B cell (primary cell): ENCODE results near the gene TBC1D1. TPM values are rescaled to one million over a fixed set of nuclear protein-coding genes. Genes with fewer than 3 reads are reported as not detected.

Source experiments
- ATAC-seq: fragments of 200-7000 bp; cut with Tn5 transposase; one replicate; pipeline ENCODE4 v1.10.0; 2021; ENCODE audit warnings: low read depth, mild to moderate bottlenecking, moderate number of reproducible peaks, moderate library complexity
- CTCF ChIA-PET: fragments of 350-600 bp; sonication (Branson Sonifier 250); formaldehyde crosslinking; loops from one replicate; lab custom pipeline; 2021; ENCODE audit warnings: antibody characterized with exemption, inconsistent platforms; lab: Charles Lee
- POLR2A ChIA-PET: fragments of 350-600 bp; sonication (Branson Sonifier 250); formaldehyde crosslinking; loops from one replicate; lab custom pipeline; 2021; ENCODE audit warnings: antibody characterized with exemption; lab: Charles Lee
- DNase-seq: peaks from one replicate; pipeline ENCODE4 v3.0.0; 2013
- H2AFZ ChIP-seq: 2 replicates; pipeline ENCODE4 v1.6.1; 2012; ENCODE audit warnings: mild to moderate bottlenecking, low read depth, low read length; ENCODE audit not compliant: insufficient read depth, poor library complexity, severe bottlenecking
- H3K27ac ChIP-seq, 2 donors: 1 replicate in 1 of 2; 2 replicates in 1 of 2; pipeline ENCODE4 v1.5.1; 2012 to 2013; ENCODE audit warnings: low read length in 2 of 2, mild to moderate bottlenecking in 2 of 2, moderate library complexity in 1 of 2
- H3K27me3 ChIP-seq, 4 experiments: fragments of 200-600 bp in 1 of 4; sonication (generic) in 1 of 4; replicated peaks in 1 of 4; 1 replicate in 2 of 4; 2 replicates in 2 of 4; pipeline versions ENCODE4 v1.6.1 to v1.7.0; 2013 to 2016; ENCODE audit warnings: low read length in 3 of 4, mild to moderate bottlenecking in 2 of 4, mixed read lengths in 1 of 4, moderate library complexity in 1 of 4; ENCODE audit not compliant: insufficient read depth in 4 of 4, control insufficient read depth in 3 of 4; ENCODE audit errors: control extremely low read depth in 1 of 4
- H3K36me3 ChIP-seq, 2 experiments: replicated peaks in 1 of 2; 1 replicate in 1 of 2; 2 replicates in 1 of 2; pipeline versions ENCODE4 v1.6.1 to v1.7.1; 2013; ENCODE audit warnings: low read length in 1 of 2; ENCODE audit not compliant: insufficient read depth in 2 of 2, control insufficient read depth in 1 of 2; ENCODE audit errors: control extremely low read depth in 1 of 2, extremely low read depth in 1 of 2
- H3K4me1 ChIP-seq, 2 donors: fragments of 200-600 bp in 1 of 2; sonication (generic) in 1 of 2; 1 replicate in 1 of 2; 2 replicates in 1 of 2; pipeline versions ENCODE4 v1.5.1 to v1.6.1; 2013 to 2017; ENCODE audit warnings: low read length in 2 of 2; ENCODE audit not compliant: control insufficient read depth in 2 of 2, insufficient read depth in 2 of 2
- H3K4me2 ChIP-seq: replicated peaks from 2 replicates; pipeline ENCODE3; 2012; ENCODE audit warnings: mild to moderate bottlenecking, low read depth, low read length; ENCODE audit not compliant: poor library complexity, severe bottlenecking
- H3K4me3 ChIP-seq, 5 experiments: fragments of 200-600 bp in 1 of 5; sonication (generic) in 1 of 5; 1 replicate in 3 of 5; 2 replicates in 2 of 5; pipeline versions ENCODE4 v1.5.1 to v1.7.0; 2011 to 2016; ENCODE audit warnings: low read length in 4 of 5, mild to moderate bottlenecking in 4 of 5, low read depth in 2 of 5, control low read depth in 1 of 5, moderate library complexity in 1 of 5; ENCODE audit not compliant: insufficient read depth in 1 of 5; ENCODE audit errors: control extremely low read depth in 1 of 5, extremely low read depth in 1 of 5
- H3K79me2 ChIP-seq: fragments of 200-600 bp; sonication (generic); one replicate; pipeline ENCODE4 v1.6.0; 2016; ENCODE audit warnings: low read length; ENCODE audit not compliant: control insufficient read depth, insufficient read depth
- H3K9ac ChIP-seq: fragments of 200-600 bp; sonication (generic); 2 replicates; pipeline ENCODE4 v1.6.1; 2017; ENCODE audit warnings: mild to moderate bottlenecking, low read length, moderate library complexity
- H3K9me3 ChIP-seq, 3 donors: one replicate each; pipeline versions ENCODE4 v1.6.1 to v1.7.1; 2013; ENCODE audit warnings: low read length in 2 of 3; ENCODE audit not compliant: control insufficient read depth in 2 of 3, insufficient read depth in 1 of 3; ENCODE audit errors: control extremely low read depth in 1 of 3
- H4K20me1 ChIP-seq: 2 replicates; pipeline ENCODE4 v1.6.0; 2012; ENCODE audit warnings: mild to moderate bottlenecking, low read length; ENCODE audit not compliant: insufficient read depth, control insufficient read depth, poor library complexity, severe bottlenecking
- H3K27ac Mint-ChIP-seq: one replicate; pipeline ENCODE4 v1.8.0; 2021; ENCODE audit warnings: mixed read lengths
- H3K27me3 Mint-ChIP-seq: one replicate; pipeline ENCODE4 v1.8.0; 2021; ENCODE audit warnings: mixed read lengths
- H3K4me1 Mint-ChIP-seq: one replicate; pipeline ENCODE4 v1.8.0; 2021; ENCODE audit warnings: mixed read lengths
- H3K4me3 Mint-ChIP-seq: one replicate; pipeline ENCODE4 v1.8.0; 2021; ENCODE audit warnings: mixed read lengths
- H3K9me3 Mint-ChIP-seq: one replicate; pipeline ENCODE4 v1.8.0; 2022; ENCODE audit warnings: mixed read lengths; ENCODE audit not compliant: insufficient read depth
- CTCF ChIP-seq: fragments of 200-600 bp; IDR thresholded peaks from one replicate; pipeline ENCODE4 v1.8.0; 2022; ENCODE audit warnings: antibody characterized with exemption, mild to moderate bottlenecking
- EZH2 ChIP-seq: IDR thresholded peaks from 2 replicates; pipeline ENCODE4 v1.6.1; 2012; ENCODE audit warnings: borderline replicate concordance, low read depth, mild to moderate bottlenecking, moderate library complexity, low read length; ENCODE audit not compliant: insufficient read depth, poor library complexity, severe bottlenecking
- WGBS: methylation state at CpG from one replicate; pipeline ENCODE4 v1.1.5; 2013; ENCODE audit warnings: missing lambda C conversion rate; ENCODE audit not compliant: insufficient coverage; 5-methylcytosine and 5-hydroxymethylcytosine counted together
- intact Hi-C: fragments of 100-400 bp; cut with micrococcal nuclease; formaldehyde crosslinking; loops from one replicate; pipeline ENCODE4 v1.10.0; 2022
- polyA plus RNA-seq: library from polyadenylated mRNA; depleted of rRNA; stranded (reverse); fragments of >200 nt; gene quantifications from 2 replicates; pipeline ENCODE4 v1.2.3, GENCODE V29; 2012
- total RNA-seq, 2 donors: library from RNA; stranded (reverse); fragments of 120-200 nt in 1 of 2; gene quantifications; 1 replicate in 1 of 2; 2 replicates in 1 of 2; pipeline versions ENCODE4 v1.2.3 to v1.2.4, GENCODE V29; 2013 to 2022

Gene TBC1D1
- total and polyA plus RNA-seq, 2 donors (not counting 1 experiment from before 2014, with no cell fraction given), result 88.2 to 98.7 TPM

DNA sequence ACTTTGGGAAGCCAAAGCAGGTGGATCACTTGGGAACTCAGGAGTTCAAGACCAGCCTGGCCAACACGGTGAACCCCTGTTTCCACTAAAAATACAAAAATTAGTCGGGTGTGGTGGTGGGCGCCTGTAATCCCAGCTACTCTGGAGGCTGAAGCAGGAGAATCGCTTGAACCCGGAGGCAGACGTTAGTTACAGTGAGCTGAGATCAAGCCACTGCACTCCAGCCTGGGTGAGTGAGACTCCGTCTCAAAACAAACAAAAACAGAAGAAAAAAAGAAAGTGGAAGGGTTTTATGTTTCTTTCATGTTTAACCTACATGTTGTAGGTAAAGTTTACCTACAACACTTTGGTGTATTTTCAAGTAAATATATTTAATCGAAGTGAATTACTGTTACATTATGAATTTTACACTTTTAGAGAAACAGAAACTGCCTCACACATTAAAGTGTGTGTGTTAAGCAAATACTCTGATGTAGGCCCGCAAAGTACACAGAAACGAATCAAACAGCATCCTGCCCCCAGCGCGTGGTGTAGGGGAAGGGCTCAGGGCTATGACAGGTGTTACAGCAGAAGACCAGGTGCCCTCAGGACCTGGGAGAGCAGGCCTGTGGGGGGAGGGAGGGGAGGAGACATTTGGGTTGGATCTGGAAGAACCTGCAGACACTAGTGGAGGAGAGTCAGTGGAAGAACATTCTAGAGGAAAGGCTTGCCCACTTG lies 108.3 kb downstream of the TBC1D1 start:
- H3K79me2 ChIP-seq, result peaks cover 99% of the 10 kb centered on the region
- H3K4me2 ChIP-seq, result no peak overlapping the region
- H3K9me3 Mint-ChIP-seq, result no peaks in the 10 kb centered on the region
- H3K27ac ChIP-seq, result no peak overlapping the region
- no peaks in the 10 kb centered on the region for H3K27me3 Mint-ChIP-seq
- intact Hi-C loops, result no loop called here
- H2AFZ ChIP-seq, result no peak overlapping the region
- peaks cover 5 to 10% of the 10 kb centered on the region in 2 experiments for H3K36me3 ChIP-seq
- 96% methylated on average over 9 of the region's 12 CpGs for WGBS
- H3K4me1 Mint-ChIP-seq, result peaks cover 53% of the 10 kb centered on the region
- peaks cover 56% of the 10 kb centered on the region for H4K20me1 ChIP-seq
- no peak overlapping the region for H3K4me3 ChIP-seq
- no peaks in the 10 kb centered on the region for H3K9me3 ChIP-seq
- H3K27me3 ChIP-seq, result no peaks in the 10 kb centered on the region
- H3K9ac ChIP-seq, result no peak overlapping the region
- ATAC-seq, result no peak
- H3K4me1 ChIP-seq, result peaks cover 26 to 27% of the 10 kb centered on the region in 2 donors
- H3K27ac Mint-ChIP-seq, result no peak overlapping the region
- CTCF ChIA-PET, result no interaction called here
- H3K4me3 Mint-ChIP-seq, result no peak overlapping the region
- TF ChIP-seq EZH2 (no peak), CTCF (no peak)
- POLR2A ChIA-PET, result no interaction called here
- no peak for DNase-seq

- WGBS, result no CpG with 5 or more reads among the region's 3 CpGs
Observed at GRCh38 chr4:37999965-38000364, 109.1 kb downstream of the TBC1D1 start.

More at GRCh38 chr4:37999965-38000364, 109.1 kb downstream of the TBC1D1 start:
- intact Hi-C loops, result no loop called here
- POLR2A ChIA-PET, result no interaction called here
- Histone ChIP-seq H3K4me3 (no peak overlapping the region), H3K36me3 (peaks cover 5 to 10% of the 10 kb centered on the region in 2 experiments), H3K4me2 (no peak overlapping the region), H3K79me2 (peaks cover 99% of the 10 kb centered on the region), H3K9me3 (no peaks in the 10 kb centered on the region), H3K9ac (no peak overlapping the region), H3K27ac (no peak overlapping the region), H4K20me1 (peaks cover 60% of the 10 kb centered on the region), H3K4me1 (peaks cover 19% of the 10 kb centered on the region in 2 donors), H2AFZ (no peak overlapping the region), H3K27me3 (no peaks in the 10 kb centered on the region)
- Mint-ChIP-seq H3K27ac (no peak overlapping the region), H3K4me1 (peaks cover 52% of the 10 kb centered on the region), H3K27me3 (no peaks in the 10 kb centered on the region), H3K9me3 (no peaks in the 10 kb centered on the region), H3K4me3 (no peak overlapping the region)
- CTCF ChIA-PET, result no interaction called here
- ATAC-seq (no peak), DNase-seq (no peak)
- TF ChIP-seq CTCF (no peak), EZH2 (no peak)
